Measurements from ENCODE around the gene PRKAA1.

DNA sequence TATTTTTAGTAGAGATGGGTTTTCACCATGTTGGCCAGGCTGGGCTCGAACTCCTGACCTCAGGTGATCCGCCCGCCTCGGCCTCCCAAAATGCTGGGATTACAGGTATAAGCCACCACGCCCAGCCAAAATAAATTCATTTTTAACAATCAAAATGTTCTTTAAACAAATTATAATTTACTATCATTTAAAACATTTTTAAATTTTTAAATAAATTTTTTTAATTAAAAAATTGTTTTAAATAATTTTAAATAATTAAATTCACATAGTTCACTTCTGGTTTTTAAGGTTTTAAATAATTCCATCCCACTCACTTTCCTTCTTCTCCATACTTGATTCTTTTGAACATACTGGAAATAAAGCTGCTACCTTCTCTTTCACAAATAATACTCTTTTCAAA is 27.4 kb downstream of the PRKAA1 start:
- TF ChIP-seq POLR2A (IDR thresholded peaks at IDR 0.05) (no peak), POLR2AphosphoS5 (IDR thresholded peaks at IDR 0.05) (no peak)
- TF ChIP-seq, protein P1, sequence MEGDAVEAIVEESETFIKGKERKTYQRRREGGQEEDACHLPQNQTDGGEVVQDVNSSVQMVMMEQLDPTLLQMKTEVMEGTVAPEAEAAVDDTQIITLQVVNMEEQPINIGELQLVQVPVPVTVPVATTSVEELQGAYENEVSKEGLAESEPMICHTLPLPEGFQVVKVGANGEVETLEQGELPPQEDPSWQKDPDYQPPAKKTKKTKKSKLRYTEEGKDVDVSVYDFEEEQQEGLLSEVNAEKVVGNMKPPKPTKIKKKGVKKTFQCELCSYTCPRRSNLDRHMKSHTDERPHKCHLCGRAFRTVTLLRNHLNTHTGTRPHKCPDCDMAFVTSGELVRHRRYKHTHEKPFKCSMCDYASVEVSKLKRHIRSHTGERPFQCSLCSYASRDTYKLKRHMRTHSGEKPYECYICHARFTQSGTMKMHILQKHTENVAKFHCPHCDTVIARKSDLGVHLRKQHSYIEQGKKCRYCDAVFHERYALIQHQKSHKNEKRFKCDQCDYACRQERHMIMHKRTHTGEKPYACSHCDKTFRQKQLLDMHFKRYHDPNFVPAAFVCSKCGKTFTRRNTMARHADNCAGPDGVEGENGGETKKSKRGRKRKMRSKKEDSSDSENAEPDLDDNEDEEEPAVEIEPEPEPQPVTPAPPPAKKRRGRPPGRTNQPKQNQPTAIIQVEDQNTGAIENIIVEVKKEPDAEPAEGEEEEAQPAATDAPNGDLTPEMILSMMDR (IDR thresholded peaks at IDR 0.05): no peak
